Hematopoietic multipotent progenitor cell treated with erythropoietin and hydrocortisone succinate and interleukin-3 and kit ligand, for 6 days (in vitro differentiated cells): ENCODE data around the gene ULBP1.
"Not testable (repeated sequence)": the region's sequence is repeated elsewhere in the genome, so short reads cannot be mapped to it uniquely, and the experiment has no call there.

Experiments used
- DNase-seq: peaks from one replicate; pipeline ENCODE4 v3.0.0-alpha.2; 2015

The ULBP1 gene

DNA sequence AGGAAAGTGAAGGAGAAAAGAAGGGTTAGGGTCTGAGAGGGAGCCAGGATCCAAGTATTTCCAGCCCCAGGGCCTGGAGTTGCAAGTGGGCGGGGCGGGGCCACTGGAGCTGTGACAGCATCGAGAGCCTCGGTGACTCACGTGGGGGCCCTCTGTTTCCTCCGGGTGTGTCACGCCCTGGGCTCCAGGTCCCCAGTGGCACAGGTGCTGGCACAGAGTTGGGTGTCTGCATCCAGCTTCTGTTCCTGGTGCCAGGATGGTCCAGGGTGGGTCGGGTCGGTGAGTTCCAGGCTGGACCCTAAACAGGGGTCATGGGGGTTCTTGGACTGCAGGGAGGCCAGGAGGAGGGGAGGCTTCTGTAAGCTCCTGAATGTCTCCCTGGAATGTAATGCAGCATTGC is 44.8 kb downstream of the ULBP1 start:
- no peak for DNase-seq

DNA sequence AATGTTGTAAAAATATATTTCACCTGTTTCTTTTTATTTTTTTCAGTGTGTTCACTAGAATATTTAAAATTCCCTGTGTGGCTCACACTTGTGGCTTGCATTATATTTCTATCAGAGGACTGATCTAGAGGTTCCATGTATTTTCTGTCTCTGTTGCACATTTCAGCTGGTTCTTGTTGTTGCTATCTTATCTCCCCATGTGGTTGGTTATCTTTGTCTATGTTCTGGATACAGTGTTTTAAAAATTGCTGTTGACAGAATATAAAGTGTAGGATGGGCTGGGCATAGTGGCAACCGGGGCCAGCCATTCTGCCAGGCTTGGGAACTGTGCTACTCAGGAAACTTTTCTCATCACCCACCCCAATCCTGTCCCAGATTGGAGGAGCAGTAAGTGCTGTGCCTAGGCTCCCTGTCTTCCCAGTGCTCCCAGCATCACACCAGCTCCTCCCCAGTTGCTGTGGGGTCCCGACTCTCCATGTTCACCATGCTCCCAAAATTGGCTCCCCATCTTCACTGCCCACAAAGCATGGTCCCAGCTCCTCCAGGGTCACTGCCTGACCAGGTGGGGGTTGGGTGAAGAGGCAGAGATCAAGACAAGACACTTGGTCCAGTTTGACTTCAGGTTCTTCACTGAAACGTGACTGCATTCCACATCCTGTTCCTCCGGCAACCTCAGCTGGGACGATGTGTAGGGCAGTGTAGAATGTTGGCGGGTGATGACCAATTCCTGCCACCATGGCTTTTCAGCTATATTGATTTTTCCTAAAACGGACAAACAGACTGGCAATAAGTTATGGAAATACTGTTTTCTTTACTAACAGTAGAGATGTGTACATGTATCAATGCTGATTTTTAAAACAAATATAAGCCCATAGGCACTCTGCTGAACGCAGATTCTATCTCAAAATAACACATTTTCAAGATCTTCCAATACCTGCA is 49.4 kb downstream of the ULBP1 start:
- DNase-seq: not testable (repeated sequence)

GRCh38 chr6:150013785-150014622 is 50.3 kb downstream of the ULBP1 start:
- not testable (repeated sequence) for DNase-seq

GRCh38 chr6:150014623-150015280 is 51.0 kb downstream of the ULBP1 start:
- not testable (repeated sequence) for DNase-seq

DNA sequence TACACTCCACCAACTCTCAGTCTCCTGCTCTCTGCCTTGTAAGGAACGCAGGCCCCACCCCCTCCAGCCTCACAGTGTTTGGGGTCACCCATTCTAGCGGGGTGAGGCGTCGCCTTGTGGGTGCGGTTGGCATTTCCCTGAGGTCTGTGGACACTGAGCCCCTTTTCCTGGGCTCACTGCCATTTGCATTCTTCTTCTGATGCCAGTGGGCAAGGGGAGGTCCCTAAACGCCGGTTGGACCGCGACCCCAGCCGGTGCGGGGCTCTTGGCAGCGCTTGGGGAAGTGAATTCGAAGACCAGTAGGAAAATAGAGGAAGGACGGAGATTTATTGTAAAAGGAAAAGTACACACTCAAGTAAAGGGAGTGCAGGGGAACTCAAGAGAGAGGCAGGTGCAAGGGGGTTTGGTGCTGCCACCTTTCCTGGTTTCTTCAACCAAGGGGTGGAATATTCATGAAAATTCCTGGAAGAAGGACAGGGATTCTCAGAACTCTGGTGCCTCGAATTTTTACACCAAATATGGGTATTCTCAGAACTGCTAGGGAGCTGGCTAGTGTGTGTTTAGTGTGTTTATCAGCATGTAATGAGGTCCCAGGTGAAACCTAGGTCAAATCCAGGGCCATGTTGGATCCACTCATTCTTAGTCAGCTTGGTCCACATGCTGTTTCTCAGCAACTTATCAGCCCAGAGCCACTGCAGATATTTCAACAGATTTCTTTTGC is 51.7 kb downstream of the ULBP1 start:
- DNase-seq: not testable (repeated sequence)

DNA sequence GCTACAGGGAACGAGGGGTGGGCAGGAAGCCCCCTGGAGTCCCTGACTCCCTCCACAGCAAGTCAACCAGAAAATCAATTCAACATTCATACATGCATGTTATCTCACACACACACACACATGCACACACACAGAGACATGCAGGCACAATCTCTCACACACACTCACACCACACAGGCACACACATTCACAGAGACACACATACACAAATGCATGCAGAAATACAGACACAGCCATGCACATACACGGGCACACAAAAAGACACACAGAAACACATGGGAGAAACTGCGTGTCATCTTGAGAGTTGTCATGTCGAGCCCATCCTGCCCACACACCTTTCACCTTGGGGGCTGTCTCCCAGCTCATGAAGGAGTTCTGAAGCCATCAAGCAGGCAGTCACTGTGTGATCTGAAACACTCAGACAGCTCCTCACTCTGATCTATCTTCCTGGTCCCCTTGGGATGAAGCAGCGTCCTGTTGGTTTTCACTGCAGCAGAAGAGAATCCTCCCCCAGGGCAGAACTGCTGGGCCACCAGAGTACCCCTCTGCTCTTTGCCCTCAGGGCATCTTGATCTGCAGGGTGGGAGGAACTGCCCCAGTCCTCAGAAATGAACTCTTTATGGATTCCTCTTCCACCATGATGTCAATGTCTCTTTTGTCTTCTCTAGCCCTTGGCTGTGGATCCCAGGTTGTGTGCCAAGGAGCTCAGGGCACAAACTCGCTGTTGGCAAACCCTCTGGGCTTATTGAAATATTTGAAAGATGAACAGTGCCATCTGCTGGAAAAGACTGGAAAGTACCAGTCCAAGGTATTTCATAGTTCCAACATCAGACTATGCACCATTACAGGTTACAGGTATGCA is 52.8 kb downstream of the ULBP1 start:
- peak; percentile 86 for DNase-seq

GRCh38 chr6:150017186-150017521 is 53.4 kb downstream of the ULBP1 start:
- not testable (repeated sequence) for DNase-seq

GRCh38 chr6:150018846-150019580 is 55.3 kb downstream of the ULBP1 start:
- no peak for DNase-seq

DNA sequence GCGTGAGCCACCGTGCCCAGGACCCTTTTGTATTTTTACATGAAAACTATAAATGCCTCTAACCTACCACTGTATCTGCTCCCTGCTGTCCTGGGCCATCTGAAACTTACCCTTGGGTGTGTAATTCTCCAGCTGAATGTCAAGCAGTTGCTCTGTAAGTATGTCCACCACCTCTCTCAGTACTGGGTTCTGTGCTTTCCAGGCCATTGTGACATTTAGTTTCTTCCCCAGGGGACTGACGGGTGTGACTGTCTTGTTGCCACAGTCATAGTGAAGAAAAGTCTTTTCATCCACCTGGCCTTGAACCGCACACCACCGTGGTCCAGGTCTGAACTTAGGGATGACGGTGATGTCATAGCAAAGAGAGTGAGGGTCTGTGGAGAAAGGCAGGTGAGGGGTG is 58.1 kb downstream of the ULBP1 start:
- DNase-seq: not testable (repeated sequence)
